ENCODE results near the gene NDUFS7. TPM values are rescaled to one million over a fixed set of nuclear protein-coding genes. Genes with fewer than 3 reads are reported as not detected.

NDUFS7 gene
- total and polyA plus RNA-seq, 8 donors, result 31.6 to 217 (median 117) TPM

DNA sequence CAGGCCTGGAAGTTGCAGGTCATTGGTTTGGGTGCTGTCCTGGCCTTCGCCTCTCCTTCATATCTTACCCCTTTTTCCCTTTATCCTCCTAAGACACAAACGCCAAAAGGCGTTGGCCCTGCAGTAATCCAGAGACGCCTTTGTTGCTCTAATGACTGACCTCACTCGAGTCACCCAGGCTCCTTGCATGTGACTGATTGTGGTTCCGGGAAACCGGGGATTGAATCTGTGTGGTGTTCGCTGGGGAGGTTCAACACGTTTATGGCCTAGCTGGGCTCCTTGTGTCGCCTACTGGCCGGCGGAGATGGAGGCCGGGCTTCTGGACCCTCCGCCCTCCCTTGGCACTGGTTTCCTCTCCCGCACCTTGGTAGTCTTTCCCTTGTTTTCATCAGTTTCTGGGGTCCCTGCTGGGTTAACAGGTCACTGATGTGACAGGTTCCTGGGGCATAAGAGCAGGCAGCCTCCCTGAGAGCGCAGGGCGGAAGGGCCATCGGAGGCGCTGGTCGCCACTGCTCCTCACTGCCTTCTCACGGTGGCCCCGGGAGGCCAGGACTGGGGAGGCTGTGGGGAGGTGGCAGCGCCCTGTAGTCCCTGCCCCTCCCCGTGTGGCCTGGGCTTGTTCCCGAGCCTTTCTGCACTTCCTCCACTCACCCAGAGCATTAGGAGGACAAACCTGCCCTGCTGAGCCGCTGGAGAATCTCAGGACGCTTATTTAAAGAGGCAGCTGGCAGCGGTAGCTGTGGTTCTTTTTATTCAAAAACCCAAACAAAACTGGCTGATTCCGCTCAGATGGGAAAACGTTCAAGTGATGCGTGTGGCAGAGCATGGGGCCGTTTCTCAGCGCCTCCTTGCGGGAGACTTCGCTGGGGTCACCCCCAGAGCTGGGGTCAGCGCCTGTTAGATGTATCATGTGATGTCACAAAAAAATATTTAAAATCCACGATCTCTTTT is 18.1 kb upstream of the NDUFS7 start:
- TF ChIP-seq EP300 (IDR thresholded peaks at IDR 0.05), result no peak
- TF ChIP-seq CTCF (IDR thresholded peaks at IDR 0.05), result no peak
- TF ChIP-seq POLR2AphosphoS5 (IDR thresholded peaks at IDR 0.05), result no peak
- no peak for TF ChIP-seq POLR2A (IDR thresholded peaks at IDR 0.05)
- Histone ChIP-seq H3K9me3 (no peaks in the 10 kb centered on the region), H3K4me1 (peaks cover 11 to 26% (median 18%) of the 10 kb centered on the region in 4 donors), H3K27ac (no peak overlapping the region), H3K27me3 (no peaks in the 10 kb centered on the region), H3K36me3 (peaks cover 39 to 98% (median 97%) of the 10 kb centered on the region in 4 donors), H3K4me3 (no peak overlapping the region)
- intact Hi-C loops (cut with DNase I; ENCODE audit: low total_unique reads), result loop anchor here (10.0 kb wide), 1 partner anchor 81 kb away; the partner anchor contains the start of gene EFNA2
- DNase-seq, result no peak
- 84 to 90% (median 87%) methylated on average over 31 to 37 of the region's 37 CpGs for WGBS, 5 donors

DNA sequence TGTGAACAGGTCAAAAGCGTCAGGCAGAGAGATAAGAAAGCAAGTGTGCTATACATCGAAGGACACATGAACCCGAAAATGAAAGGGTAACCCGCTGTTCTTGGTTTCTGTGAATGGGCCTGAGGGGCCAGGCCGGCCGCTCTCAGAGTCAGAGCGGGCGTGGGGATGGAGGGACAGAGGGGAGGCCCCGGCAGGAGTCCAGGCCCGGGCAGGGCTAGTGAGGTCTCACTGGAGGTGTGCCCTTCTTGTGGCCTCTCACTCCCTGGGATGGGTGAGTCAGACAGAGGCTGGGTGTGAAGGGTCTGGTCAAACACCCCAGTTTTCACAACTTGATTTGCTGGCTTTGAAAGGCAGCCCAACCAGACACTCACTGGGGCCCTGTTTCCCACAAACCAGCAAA is 17.4 kb upstream of the NDUFS7 start:
- H3K9me3 ChIP-seq, result no peaks in the 10 kb centered on the region
- TF ChIP-seq POLR2A (IDR thresholded peaks at IDR 0.05), result no peak
- DNase-seq, result no peak
- intact Hi-C loops (cut with DNase I; ENCODE audit: low total_unique reads), result loop anchor here (10.0 kb wide), 1 partner anchor 81 kb away; the partner anchor contains the start of gene EFNA2
- WGBS, 5 donors, result 89 to 96% (median 93%) methylated on average over 10 of the region's 10 CpGs
- H3K4me3 ChIP-seq, result no peak overlapping the region
- H3K36me3 ChIP-seq, result peaks cover 46 to 98% (median 97%) of the 10 kb centered on the region in 4 donors
- H3K27me3 ChIP-seq, result no peaks in the 10 kb centered on the region
- H3K27ac ChIP-seq, result no peak overlapping the region
- H3K4me1 ChIP-seq, result peaks cover 7 to 19% (median 11%) of the 10 kb centered on the region in 4 donors

- intact Hi-C loops (cut with DNase I; ENCODE audit: low total_unique reads), result loop anchor here (10.0 kb wide), 1 partner anchor 82 kb away; the partner anchor contains the start of gene EFNA2
- peaks cover under 1 to 10% (median 2%) of the 10 kb centered on the region in 4 donors for H3K4me1 ChIP-seq
- 74 to 90% (median 86%) methylated on average over 21 to 35 of the region's 35 CpGs for WGBS, 5 donors
- no peaks in the 10 kb centered on the region for H3K27me3 ChIP-seq
- no peak for TF ChIP-seq CTCF (IDR thresholded peaks at IDR 0.05)
- TF ChIP-seq POLR2AphosphoS5 (IDR thresholded peaks at IDR 0.05), result no peak
- no peak for TF ChIP-seq EP300 (IDR thresholded peaks at IDR 0.05)
- TF ChIP-seq POLR2A (IDR thresholded peaks at IDR 0.05), result no peak
- DNase-seq, result no peak
- H3K36me3 ChIP-seq, result peaks cover 48 to 98% (median 97%) of the 10 kb centered on the region in 4 donors
- H3K4me3 ChIP-seq, result no peak overlapping the region
- H3K9me3 ChIP-seq, result no peaks in the 10 kb centered on the region
- no peak overlapping the region for H3K27ac ChIP-seq
Observed at GRCh38 chr19:1366899-1367870, 16.5 kb upstream of the NDUFS7 start.

GRCh38 chr19:1369214-1369805 is 14.4 kb upstream of the NDUFS7 start:
- Histone ChIP-seq H3K4me3 (no peak overlapping the region), H3K4me1 (peaks cover 14 to 19% (median 16%) of the 10 kb centered on the region in 4 donors), H3K27me3 (no peaks in the 10 kb centered on the region), H3K36me3 (peaks cover 48 to 99% (median 96%) of the 10 kb centered on the region in 4 donors), H3K27ac (no peak overlapping the region), H3K9me3 (no peaks in the 10 kb centered on the region)
- no peak for TF ChIP-seq EP300 (IDR thresholded peaks at IDR 0.05)
- no peak for TF ChIP-seq CTCF (IDR thresholded peaks at IDR 0.05)
- no peak for TF ChIP-seq POLR2A (IDR thresholded peaks at IDR 0.05)
- no peak for TF ChIP-seq POLR2AphosphoS5 (IDR thresholded peaks at IDR 0.05)
- DNase-seq, result no peak
- WGBS, 5 donors, result 93 to 98% (median 95%) methylated on average over 16 to 18 of the region's 18 CpGs
- intact Hi-C loops (cut with DNase I; ENCODE audit: low total_unique reads), result loop anchor here (10.0 kb wide), 1 partner anchor 85 kb away; the partner anchor contains the start of gene EFNA2

All from stomach (tissue), 9 donors.